ENCODE data around the gene HAUS7. TPM values are rescaled to one million over a fixed set of nuclear protein-coding genes. Genes with fewer than 3 reads are reported as not detected.
A peak's percentile ranks its signal among the peaks of the same experiment; 100 is the strongest.

Gene HAUS7
- total and polyA plus RNA-seq, 8 donors = 1.8 to 75.3 (median 14.7) TPM

DNA sequence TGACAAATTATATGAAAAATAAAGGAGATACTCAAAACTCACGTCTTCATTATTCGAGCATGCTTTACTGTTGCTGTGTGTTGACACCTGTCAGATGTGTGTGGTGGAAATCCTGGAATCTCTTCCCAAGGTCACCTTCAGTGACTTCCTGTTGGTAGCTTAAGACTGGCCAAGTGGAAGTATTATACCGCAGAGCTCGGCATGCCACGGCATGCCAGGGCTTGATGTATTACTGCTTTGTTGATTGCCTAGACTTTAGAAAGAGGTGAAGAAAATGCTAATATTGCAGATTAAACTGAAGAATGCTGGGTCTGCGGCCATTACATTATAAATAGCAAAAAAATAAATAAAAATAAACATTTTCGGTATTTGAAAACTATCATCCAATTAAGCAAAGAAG is 29.1 kb downstream of the HAUS7 start:
- Histone ChIP-seq H3K4me1 (no peaks in the 10 kb centered on the region), H3K27ac (no peak overlapping the region)

DNA sequence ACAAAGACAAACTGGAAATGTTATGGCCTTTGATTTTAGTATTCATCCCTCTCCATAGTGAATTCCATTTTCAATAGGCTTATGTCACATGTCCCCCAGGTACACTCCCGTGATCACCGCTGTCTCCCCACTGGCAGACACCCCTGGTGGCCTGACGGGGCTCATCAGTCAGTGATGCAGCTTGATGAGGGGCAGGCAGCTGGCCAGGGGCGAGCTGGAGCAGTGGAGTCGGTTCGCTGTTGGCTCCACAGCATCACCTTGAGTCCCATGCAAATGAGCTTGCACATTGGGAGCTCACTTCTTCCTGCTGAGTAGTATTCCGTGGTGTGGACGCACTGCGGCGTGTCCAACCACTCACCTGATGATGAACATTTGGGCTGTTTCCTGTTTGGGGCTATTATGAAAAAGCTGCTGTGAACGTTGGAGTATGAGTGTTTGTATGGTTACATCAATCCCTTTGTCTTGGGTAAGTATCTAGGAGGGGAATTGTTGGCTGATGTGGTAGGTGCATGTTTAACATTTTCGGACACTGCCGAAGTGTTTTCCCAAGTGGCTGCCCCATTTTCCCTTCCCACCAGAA is 29.7 kb downstream of the HAUS7 start:
- DNase-seq = no peak
- Histone ChIP-seq H3K27me3 (peaks cover 0 to 13% (median 0%) of the 10 kb centered on the region in 3 donors), H3K36me3 (no peaks in the 10 kb centered on the region), H3K9me3 (peaks cover 0 to 12% (median 6%) of the 10 kb centered on the region in 4 donors), H3K27ac (no peak overlapping the region), H3K4me1 (no peaks in the 10 kb centered on the region), H3K4me3 (no peak overlapping the region)
- intact Hi-C loops (cut with DNase I; ENCODE audit: low total_unique reads) = no loop called here
- WGBS, 5 donors = 69 to 84% (median 77%) methylated on average over 10 to 13 of the region's 13 CpGs
- TF ChIP-seq, protein P1, sequence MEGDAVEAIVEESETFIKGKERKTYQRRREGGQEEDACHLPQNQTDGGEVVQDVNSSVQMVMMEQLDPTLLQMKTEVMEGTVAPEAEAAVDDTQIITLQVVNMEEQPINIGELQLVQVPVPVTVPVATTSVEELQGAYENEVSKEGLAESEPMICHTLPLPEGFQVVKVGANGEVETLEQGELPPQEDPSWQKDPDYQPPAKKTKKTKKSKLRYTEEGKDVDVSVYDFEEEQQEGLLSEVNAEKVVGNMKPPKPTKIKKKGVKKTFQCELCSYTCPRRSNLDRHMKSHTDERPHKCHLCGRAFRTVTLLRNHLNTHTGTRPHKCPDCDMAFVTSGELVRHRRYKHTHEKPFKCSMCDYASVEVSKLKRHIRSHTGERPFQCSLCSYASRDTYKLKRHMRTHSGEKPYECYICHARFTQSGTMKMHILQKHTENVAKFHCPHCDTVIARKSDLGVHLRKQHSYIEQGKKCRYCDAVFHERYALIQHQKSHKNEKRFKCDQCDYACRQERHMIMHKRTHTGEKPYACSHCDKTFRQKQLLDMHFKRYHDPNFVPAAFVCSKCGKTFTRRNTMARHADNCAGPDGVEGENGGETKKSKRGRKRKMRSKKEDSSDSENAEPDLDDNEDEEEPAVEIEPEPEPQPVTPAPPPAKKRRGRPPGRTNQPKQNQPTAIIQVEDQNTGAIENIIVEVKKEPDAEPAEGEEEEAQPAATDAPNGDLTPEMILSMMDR (IDR thresholded peaks at IDR 0.05) = no peak

More for the DNA sequence above, 29.1 kb downstream of the HAUS7 start:
- H3K4me3 ChIP-seq = no peak overlapping the region
- no peak for TF ChIP-seq EP300 (IDR thresholded peaks at IDR 0.05)
- no peak for TF ChIP-seq POLR2AphosphoS5 (IDR thresholded peaks at IDR 0.05)
- TF ChIP-seq POLR2A (IDR thresholded peaks at IDR 0.05) = no peak
- TF ChIP-seq, protein P1 (IDR thresholded peaks at IDR 0.05) = no peak
- peaks cover 0 to 13% (median 0%) of the 10 kb centered on the region in 3 donors for H3K27me3 ChIP-seq
- no peak for DNase-seq
- intact Hi-C loops (cut with DNase I; ENCODE audit: low total_unique reads) = no loop called here
- WGBS, 5 donors = 64 to 86% (median 74%) methylated on average over 7 of the region's 7 CpGs
- no peaks in the 10 kb centered on the region for H3K36me3 ChIP-seq
- H3K9me3 ChIP-seq = peaks cover 0 to 12% (median 6%) of the 10 kb centered on the region in 4 donors

DNA sequence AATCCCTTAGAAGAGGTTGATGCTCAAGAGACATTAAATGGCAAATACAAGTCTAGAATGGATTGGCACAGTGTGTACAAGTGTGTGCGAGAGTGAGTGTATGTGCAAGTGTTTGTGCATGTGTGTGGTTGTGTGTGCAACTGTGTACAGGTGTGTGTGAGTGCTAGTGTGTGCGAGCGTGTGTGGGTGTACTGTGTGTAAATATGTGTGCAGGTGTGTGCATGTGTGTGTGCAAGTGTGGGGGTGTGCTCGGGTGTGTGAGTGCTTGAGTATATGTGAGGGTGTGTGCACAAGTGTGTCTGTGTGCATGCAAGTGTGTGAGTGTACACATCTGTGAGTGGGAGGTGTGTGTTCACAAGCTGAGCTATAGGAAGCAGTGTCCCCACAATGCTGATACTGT is 30.4 kb downstream of the HAUS7 start:
- Histone ChIP-seq H3K4me3 (no peak overlapping the region), H3K36me3 (no peaks in the 10 kb centered on the region), H3K27ac (no peak overlapping the region), H3K4me1 (no peaks in the 10 kb centered on the region), H3K9me3 (peaks cover 0 to 12% (median 6%) of the 10 kb centered on the region in 4 donors), H3K27me3 (peaks cover 0 to 12% (median 0%) of the 10 kb centered on the region in 3 donors)
- WGBS, 5 donors = 90 to 93% (median 91%) methylated on average over 4 of the region's 4 CpGs
- intact Hi-C loops (cut with DNase I; ENCODE audit: low total_unique reads) = no loop called here
- TF ChIP-seq POLR2AphosphoS5 (IDR thresholded peaks at IDR 0.05) (no peak), EP300 (IDR thresholded peaks at IDR 0.05) (no peak), POLR2A (IDR thresholded peaks at IDR 0.05) (no peak)
- TF ChIP-seq, protein P1 (IDR thresholded peaks at IDR 0.05) = no peak
- no peak for DNase-seq

DNA sequence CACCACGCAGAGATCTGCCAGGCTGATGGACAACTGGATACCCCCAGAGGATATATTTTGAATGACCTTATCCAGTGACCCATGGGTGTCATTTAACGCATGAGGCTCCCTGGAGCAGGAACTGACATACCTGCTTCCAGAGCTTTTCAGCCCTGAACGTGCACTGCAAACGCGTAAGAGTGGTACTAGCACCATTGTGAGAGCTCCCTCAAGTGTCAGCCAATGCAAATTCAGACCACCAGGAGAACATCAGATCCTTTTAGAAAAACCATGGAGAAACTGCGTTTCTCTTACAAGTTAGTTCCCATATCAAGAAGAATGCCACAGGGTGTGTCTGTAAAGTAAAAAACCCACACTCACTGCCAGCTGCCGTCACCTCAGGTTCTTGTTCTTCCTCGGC is 31.8 kb downstream of the HAUS7 start:
- peak in 1 of 2 donors; percentile 52 for DNase-seq
- Histone ChIP-seq H3K9me3 (peaks cover 0 to 12% (median 6%) of the 10 kb centered on the region in 4 donors), H3K4me1 (no peaks in the 10 kb centered on the region), H3K4me3 (no peak overlapping the region), H3K27me3 (peaks cover 0 to 8% (median 0%) of the 10 kb centered on the region in 3 donors), H3K27ac (no peak overlapping the region), H3K36me3 (no peaks in the 10 kb centered on the region)
- 16 to 52% (median 34%) methylated on average over 8 of the region's 8 CpGs for WGBS, 5 donors
- TF ChIP-seq EP300 (IDR thresholded peaks at IDR 0.05) = no peak
- TF ChIP-seq POLR2A (IDR thresholded peaks at IDR 0.05) = no peak
- intact Hi-C loops (cut with DNase I; ENCODE audit: low total_unique reads) = no loop called here

DNA sequence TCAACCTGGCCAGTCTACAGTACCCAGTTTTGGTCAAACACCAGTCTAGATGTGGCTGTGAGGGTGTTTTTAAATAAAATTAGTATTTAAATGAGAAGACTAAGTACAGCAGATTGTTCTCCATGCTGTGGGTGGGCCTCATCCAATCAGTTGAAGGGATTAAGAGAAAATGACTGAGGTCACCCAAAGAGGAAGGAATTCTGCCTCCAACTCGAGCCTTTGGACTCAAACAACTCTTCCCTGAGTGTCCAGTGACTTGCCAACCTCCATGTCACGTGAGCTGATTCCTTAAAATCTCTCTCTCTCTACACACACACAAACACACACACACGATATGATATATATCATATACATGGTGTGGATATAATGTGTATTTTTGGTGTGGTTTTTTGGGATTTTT is 34.5 kb downstream of the HAUS7 start:
- Histone ChIP-seq H3K4me1 (no peaks in the 10 kb centered on the region), H3K27ac (no peak overlapping the region), H3K4me3 (no peak overlapping the region), H3K36me3 (no peaks in the 10 kb centered on the region), H3K27me3 (peaks cover 0 to 15% (median 0%) of the 10 kb centered on the region in 3 donors), H3K9me3 (peaks cover 0 to 21% (median 10%) of the 10 kb centered on the region in 4 donors)
- TF ChIP-seq, protein P1 (IDR thresholded peaks at IDR 0.05) = no peak
- TF ChIP-seq EP300 (IDR thresholded peaks at IDR 0.05) = no peak
- TF ChIP-seq POLR2AphosphoS5 (IDR thresholded peaks at IDR 0.05) = no peak
- TF ChIP-seq POLR2A (IDR thresholded peaks at IDR 0.05) = no peak
- 55 to 78% (median 60%) methylated on average over 3 of the region's 3 CpGs for WGBS, 5 donors
- DNase-seq = no peak
- intact Hi-C loops (cut with DNase I; ENCODE audit: low total_unique reads) = no loop called here

Measured in stomach (tissue), 9 donors.